ENCODE results near the gene ZIC4.

Gene ZIC4

DNA sequence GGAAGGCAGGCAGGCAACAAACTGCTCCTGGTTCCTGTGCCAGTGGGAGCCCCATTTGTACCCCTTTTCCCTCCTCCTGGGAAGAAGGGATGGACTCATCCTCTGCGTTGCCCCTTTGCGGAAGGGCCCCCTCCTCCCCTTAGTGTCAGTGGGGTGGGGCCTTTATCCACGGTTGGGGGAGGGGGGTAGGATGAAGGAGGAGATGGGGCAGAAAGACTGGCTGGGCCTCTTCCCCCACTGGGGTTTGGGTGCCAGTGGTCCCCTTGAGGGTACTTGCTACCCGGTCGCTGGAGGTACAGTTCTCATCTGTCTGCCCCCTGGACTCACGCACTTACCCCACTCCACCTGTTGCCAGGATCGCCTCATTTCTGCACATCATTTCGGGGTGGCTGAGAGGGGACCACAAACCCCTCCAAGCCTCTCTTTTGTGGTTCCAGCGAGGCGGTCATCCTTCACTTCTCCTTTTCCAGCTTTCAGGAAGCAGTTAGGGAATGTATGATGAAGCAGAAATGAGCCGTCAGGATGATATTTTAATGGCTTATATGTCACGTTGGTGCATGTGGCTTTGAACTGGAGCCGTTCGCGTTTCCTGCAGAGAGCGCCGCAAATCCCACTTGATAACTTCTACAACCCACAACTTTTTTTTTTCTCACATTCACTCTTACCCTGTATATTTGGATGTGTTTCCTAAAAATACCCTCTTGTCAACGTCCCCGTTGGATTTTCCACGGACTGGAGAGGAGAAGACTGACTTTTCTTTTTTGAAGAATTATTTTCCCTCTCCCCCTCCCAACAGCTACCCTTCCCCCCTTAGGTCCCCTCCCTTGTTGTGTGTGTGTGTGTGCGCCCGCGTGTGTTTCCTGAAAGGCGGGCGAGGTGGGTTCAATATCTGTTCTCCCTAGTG lies at the start of gene ZIC4:
ZIC4 (minus strand) TSS at position 516 of the 904 bp plus-strand sequence. CDS start 3,746 bp downstream, outside the sequence.
- DNase-seq = no peak

DNA sequence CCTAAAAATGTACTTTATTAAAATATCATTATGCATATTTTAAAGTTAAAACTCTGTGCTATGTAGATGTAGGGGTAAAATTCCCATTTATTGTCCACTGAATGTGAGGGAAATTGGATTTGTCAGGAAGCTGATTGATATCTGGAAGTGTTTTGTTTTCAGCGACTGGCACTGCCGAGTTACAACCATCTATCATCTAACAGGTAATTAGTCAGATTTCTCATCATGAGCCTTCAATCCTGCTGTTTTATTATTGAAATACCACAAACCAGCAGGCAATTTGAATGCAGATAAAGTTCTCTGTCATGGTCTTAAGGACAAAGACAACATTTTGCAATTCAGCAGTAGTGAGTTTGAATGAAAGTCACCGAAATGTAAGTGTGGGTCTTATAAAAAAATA lies 43.3 kb upstream of the ZIC4 start:
- DNase-seq = no peak

DNA sequence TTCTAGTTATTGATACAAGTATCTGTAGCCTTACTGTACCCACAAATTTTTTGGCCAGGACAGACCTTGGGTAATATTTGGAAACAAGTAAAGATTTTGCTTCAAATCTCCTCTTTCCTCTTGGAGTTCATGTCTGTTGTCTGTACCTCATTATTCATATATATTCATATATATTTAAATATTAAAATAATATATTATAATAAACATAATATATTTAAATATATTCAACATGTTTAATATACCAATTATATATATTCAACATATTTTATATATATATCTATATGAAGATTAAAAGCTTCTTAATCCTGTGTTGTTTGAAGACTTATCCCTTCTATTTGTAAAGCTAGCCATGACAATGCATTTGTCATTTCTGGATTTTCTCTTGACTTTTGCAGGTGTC lies 40.9 kb upstream of the ZIC4 start:
- DNase-seq = no peak

DNA sequence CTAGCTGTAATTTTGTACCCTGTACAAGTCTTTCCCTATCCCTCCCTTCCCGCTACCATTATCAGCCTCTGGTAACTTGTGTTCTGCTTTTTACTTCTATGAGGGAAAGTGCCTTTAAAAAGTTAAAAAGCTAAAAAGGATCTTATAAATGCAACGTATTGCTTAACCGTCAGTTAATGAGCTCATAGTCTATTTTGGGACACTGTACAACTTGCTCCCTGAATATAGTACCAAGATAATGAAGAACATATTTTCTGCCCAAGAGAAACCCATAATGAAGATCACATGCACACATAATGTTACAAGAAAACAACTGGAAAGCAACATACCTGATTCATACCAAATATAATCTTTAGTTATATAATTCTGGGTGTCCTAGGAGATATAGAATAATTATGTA lies 25.4 kb upstream of the ZIC4 start:
- no peak for DNase-seq

DNA sequence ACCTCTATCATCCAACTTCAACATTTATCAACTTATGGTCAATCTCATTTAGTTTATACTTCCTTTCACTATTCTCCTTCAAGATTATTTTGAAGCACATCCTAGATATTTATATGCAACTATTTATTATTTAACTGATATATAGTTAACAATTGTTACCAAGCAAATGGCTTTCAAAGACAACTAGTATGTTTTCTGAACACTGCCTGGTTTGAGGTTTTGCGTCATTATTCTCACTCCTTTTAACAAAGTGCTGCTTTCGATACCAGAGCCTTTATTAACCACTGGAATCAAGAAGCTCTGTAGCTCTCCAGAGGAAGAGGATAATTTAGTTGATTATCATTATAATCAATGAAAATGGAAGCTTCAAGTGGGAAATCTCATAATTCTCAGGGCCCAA lies 22.4 kb upstream of the ZIC4 start:
- DNase-seq = no peak

DNA sequence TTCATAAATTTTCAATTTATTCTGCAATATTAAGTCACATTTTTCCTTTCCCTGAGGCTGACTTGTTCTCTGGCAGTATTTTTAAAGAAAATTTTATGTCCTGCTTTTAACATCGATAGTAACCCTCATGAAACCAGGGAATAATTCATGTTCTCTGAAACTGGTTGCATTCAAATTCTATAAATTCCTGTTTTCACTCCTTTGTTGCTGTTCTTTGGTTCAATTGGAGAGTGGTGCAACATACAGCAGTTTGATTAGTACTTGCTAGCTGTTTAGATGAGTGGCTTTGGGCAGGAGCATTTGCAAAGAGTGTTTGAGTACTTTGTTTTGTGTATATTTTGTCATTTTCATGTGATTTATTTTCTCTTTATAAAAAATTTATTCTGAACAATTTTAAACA lies 22.0 kb upstream of the ZIC4 start:
- no peak for DNase-seq

DNA sequence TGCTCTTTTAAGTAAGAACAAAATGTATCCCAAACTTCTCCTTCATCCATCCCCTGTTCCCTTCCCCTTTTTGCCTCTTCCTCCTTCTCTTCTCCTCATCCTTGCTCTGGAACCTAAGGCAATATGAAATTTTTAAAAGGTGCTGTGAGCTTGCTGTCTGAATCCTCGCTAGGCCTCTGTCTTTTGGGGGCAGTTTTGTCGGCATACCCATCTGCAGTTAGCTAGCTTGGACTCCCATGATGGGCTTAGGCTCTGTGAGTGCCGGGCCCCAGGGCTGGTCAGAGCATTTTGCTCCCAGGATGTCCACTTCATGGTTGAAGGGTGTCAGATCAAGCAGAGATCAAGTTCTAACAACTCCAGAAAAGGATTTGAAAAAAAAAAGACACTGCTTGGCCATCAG lies 21.4 kb upstream of the ZIC4 start:
- DNase-seq = no peak

DNA sequence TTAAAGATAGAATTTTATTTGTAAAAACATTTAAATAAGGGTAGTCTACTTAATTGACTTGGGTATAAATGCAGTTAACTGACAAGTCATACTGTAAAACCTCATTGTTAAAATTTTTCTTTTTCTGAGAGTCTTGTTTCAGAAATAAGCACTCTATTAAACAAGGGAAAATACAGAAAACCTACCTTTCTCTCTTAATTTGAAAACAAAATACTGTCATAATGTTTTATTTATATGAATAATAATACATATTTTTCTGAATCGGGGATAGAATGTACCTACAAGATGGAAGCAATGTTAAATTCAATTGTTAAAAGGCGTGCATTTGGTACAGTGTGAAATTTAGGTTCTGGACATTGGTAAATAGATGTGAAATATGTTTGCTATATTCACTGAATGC lies 20.6 kb upstream of the ZIC4 start:
- no peak for DNase-seq

DNA sequence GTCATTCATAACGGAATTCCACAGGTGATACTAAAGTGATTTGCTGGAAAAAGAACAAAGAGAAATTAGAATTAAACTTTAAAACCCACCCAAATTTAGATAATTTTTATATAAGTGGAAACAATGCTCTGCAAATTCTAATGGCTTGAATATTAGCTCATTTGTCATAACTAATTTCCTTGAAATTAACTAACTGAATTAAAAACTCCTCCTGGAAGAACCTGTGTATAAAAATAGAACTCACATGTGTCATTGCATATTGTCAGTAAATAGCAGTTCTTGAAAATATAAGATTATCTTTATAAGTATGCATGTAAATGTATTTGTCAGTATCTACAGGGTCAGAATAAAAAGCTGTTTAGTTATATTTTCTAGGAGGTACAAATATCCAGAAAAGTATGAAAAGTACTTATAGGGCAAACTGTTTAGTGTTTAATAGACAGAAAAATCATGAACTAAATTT lies 19.1 kb upstream of the ZIC4 start:
- no peak for DNase-seq

DNA sequence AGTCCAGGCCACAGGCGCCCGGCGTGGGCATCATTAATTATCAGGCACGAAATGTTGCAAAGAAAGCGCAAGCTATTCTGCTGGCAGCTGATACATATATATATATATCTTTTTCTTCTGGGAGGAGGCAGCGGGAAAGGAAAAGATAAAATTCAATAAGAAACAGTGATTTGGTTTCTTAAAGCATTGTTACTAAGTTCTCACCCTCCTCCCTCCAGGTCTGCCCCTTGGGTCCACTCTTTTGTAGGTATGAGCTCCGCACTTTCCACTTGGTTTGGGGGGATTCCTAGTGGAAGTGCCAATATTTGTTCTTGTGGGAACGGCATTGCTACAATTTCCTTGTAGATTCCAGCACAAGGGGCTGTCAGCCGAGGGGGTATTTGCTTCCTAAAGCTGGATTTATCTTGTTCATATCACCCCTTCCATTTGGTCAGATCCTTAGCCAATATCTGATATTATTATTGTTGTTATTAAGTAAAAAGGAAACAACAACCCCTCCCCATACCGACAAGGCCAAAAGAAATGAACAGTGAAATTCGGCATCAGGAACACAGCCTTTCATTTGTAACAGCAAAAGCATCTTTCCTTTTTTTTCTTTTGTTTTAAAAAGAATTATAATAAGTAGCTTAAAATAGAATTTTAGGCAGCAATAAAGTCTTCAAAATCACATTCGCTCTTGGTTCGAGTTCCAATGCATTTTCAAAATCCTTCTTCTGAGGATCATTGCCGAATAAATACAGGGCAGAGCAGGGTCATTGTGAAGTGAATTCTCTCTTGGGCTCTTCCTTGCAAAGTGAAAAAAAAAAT lies 18.4 kb upstream of the ZIC4 start:
- no peak for DNase-seq

DNA sequence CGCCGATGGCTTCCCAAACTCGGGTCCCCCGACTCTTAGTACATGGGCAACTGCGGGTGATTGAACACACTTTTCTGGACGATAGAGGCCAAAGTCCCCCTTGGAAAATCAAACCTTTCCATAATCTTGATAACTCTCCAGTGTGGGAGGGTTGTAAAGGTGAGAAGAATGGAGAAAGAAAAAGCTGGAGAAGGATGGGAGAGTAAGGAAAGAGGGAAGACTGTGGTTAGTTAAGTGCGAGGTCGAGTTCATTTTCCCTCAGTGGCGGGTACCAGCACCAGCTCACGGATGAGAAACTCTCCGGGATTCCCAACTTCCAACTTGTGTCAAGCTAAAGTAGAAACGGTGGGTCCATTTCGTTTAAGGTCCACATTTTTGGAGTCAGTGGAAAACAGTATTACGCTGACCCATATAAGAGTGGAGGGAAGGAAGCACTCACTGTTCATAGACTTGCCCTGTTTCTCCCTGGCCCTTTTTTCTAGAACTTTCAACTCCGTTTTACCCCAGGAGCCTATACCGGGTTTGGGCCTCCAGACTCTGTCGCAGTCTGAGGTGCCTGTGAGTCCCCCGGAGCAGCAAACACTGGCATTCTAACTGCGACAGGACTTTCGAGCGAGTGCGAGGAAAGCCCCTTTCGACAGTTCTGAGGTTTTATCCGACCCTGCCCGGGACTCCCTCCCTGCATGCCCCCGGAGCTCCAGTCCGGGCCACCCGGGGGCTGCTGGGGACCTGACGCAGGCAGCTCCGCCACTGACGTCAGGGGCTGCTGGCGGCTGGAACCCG lies 17.6 kb upstream of the ZIC4 start:
- DNase-seq = no peak

DNA sequence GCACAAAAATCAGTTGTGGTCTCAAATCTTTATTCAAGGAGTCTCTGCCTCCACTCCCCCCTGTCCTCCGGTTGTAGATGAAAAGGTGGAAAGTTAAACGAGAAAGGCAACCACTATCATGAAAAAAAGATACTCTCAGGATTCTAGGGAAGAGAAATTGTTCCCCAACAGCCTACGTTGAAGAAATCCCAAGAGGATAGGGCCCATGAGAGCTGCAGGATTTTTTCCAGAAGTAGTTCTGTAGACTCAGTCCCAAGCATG lies 17.1 kb upstream of the ZIC4 start:
- no peak for DNase-seq

DNA sequence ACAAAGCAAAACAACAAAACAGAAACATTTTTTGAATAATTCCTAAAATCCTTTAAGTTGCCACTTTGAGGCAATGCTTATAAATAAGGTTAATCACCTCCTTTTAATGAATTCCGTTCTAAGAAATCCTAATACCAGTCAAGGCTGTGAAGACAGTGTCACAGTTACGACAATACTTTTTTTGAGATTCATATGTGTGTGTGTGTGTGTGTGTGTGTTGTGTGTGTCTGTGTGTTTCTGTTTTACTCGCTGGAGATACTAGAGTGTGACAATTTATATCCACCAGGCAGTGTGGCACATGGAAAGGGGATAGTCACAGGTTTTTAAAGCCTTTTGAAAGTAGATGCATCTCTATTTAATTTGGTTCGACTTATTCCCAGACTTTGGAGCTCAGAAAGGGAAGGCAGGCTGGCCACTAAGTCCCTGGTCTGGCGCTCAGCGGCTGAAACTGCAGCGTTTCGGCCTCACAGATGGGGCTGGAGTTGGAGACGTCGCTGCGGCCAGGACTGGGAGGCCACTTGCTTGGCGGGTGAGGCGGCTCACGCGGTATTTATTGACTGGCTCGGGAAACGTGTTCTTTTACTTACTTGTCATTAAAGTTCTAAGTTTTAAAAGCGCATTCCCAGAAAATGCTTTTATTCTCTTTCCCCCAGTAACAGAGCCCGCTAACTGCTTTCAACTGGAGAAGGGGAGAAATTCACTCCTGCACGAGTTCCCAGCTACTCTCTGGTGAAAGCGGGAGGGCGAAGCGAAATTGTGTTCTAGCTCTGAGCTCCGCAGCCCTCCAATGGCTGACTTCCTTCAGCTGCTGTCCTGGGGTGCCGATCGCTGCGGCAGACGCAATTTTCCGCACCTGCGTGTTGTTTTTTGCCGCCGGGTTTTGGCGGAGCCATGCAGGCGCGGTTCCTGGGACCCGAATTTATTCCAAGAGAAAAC lies 16.5 kb upstream of the ZIC4 start:
- no peak for DNase-seq

DNA sequence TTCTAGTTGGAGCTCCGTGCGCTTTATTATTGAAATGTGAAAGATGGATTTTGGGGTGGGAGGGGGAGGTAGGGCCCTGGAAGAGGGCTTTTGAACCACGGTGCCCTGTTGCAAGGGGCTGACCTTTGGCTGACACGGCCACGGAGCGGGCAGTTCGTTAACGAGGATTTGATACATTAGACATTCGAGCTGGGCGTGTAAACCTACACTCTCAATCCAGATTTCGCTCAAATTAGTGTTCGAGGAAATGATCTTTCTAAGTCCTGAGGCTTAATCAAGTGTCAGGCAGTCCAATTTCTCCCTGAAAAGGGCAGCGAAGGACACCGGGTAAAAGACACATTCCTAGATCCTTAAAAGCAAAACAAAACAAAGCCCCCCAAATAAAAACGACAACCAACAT lies 15.9 kb upstream of the ZIC4 start:
- no peak for DNase-seq

DNA sequence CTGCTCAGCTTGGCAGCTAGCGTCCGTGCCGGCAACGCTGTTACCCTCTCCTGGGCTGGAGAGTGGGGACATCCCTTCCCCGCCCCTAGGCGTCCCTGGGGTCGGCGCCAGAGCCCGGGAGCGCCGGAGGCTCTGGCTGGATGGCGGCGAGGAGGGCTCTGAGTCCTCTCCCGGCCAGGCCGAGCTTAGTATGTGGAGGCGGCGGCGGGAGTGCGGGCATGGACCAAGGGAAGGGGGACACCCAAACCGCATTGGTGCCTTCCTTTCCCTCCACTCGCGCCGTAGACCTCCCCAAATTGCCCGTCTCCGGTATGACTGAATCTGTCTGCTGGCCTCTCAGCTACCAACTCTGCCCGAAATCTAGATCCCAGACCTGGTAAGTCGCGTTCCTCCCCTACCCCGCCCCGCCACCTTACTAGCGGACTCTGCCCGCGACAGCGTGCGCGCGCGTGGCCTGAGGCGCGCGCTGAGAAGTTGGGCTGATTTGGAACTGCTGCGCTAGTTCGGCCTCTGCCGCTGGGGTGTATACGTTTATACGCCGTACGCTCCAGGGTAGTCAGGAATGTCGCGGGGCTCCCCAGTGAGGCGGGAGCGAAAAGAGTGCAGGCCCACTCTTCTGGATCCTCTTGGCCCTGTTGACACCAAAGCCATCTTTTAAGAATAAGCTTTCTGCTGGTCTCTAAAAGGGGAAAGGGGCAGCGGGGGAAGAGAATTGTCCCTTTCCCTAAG lies 15.0 kb upstream of the ZIC4 start:
- DNase-seq = no peak

DNA sequence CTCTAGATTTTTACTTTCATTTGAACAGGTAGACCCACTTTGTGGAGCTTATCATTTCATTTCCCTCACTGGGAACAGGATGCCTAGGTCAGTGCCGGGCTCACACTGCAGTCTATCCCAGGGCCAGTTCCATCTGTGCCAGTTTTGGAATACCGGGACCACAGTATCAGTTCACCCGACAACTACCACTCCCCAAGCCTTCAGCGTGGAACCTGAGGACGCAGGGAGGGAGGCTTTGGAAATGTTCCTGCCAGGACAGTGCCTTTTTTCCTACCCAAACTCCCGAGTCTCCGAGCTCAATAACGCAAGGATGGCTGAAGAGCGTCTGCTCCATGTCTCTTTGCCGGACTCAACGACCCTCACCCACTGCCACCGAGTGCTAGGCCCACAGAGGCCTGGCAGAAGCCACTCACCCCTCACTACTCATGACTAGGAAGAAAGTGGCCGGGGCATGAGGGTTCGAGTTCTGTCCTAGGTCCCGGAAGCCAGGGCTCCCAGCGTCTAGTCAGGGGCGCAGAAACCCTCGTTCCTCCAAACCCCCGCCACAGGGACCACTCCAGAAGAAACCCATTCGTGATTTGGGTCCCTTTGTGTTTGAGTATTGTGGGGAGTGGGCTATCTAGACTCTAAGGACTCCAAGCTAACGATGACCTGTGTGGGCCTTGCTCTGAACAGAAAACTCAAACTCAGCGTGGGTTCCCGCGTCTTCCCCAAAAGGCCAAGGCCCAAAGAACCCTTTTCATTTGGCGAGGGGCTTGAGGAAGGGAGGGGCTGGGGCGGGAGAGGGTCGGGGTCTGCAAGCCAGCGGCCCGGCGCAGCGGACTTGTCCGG lies 14.2 kb upstream of the ZIC4 start:
- no peak for DNase-seq

DNA sequence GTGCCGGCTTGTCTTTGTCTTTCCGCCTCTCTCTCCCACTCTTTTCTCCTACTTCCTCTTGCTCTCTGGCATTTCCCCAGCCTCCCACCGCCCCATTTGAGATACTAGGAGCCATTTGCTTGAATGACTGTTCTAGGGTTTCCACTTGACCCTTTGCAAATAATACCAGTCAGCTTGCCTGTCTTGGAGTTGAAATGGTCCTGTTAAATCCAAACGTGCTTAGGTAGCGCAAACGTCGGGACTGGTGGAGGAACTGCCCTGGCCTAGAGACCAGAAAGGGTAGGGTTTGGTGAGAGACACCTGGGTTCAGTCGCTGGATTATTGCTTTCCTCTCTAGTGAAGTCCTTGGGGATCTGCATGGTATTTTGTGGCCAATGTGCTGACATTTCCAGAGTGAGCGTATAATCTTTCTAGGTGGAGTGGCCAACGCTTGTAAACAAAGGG lies 13.5 kb upstream of the ZIC4 start:
- DNase-seq = no peak

DNA sequence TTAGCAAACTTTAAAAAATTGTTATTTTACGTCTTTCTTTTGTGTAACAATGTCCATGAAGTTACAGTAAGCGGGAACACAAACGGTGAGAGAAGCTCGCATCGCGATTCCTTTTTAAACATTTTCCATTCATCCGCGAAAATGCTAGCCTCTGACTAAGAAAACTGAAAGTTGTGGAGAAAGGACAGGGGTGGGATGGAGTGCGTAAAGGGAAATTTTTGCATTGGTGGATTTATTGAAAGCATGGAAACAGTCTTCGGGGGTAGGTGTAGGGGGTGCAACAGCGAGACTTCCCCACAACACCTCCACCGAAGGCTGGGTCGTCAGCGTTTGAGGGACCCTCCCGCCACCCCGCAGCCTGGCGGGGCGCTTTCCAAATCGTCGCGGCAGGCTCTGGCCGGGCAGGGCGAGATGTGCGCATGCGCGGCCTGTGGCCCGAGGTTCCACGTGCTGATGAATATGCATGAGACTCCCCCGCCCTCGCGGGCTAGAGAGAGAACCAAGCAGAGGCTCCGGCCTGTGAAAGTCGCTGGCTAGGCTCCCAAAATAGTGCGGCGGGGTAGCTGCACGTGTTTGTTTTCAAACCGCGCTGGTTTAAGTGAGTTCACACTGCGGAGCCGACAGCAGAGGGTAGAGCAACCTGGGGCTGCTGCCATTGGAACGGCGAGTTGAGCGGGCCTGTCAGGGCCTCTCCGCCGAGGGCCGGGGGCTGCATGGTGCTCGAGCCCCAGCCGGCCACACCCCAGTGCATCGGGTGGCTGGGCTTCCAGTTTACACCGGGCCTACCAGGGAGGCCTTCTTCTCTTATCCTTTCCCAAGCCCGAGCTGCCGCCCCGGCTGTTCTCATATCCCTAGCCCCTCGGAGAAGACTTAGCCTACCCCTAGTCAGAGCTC lies 12.7 kb upstream of the ZIC4 start:
- no peak for DNase-seq

DNA sequence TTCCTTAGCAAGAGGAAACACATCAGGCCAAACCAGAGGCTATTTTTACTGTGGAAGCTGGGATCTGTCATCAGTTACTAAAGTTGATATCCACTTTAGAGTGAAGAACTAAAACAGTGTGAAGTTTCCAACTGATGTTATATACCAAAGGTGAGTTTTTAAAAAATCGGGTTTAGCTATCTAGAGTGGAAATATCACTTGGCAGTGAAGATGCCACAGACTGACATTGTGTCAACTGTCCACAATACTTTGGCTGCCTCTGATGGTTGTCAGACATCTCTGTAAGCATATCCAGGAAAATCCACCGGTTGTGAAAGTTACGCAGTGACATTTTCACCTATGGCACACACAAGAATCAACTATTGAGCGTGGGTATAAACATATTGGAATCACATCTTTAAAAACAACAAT lies 12.0 kb upstream of the ZIC4 start:
- DNase-seq = no peak
